Omental fat pad (tissue), 4 donors: ENCODE results near the gene SPINK4. TPM values are rescaled to one million over a fixed set of nuclear protein-coding genes. Genes with fewer than 3 reads are reported as not detected.

Source experiments
- ATAC-seq: fragments of 150-250 bp; one replicate; pipeline ENCODE4 v1.9.1; 2016; ENCODE audit warnings: mild to moderate bottlenecking, moderate library complexity; ENCODE audit not compliant: low FRiP score
- DNase-seq: peaks from one replicate; pipeline ENCODE4 v3.0.0-alpha.2; 2019; ENCODE audit warnings: low spot score
- total RNA-seq, 4 donors: library from RNA; depleted of rRNA; stranded (reverse); fragments of >200 nt; gene quantifications; one replicate each; pipeline ENCODE4 v1.1.0, GENCODE V29; 2016
- TF ChIP-seq, protein P1 (sequence below), 3 donors: fragments of 450-650 bp; IDR thresholded peaks; one replicate each; pipeline ENCODE4 v1.5.1; 2016 to 2017; ENCODE audit warnings: antibody characterized with exemption in 3 of 3, mild to moderate bottlenecking in 3 of 3, moderate library complexity in 2 of 3

Gene SPINK4
- total RNA-seq, 4 donors from 2014 or later = not detected

GRCh38 chr9:33249087-33249658 is 9.2 kb downstream of the SPINK4 start:
- ATAC-seq = no peak
- DNase-seq = no peak
- TF ChIP-seq, protein P1, sequence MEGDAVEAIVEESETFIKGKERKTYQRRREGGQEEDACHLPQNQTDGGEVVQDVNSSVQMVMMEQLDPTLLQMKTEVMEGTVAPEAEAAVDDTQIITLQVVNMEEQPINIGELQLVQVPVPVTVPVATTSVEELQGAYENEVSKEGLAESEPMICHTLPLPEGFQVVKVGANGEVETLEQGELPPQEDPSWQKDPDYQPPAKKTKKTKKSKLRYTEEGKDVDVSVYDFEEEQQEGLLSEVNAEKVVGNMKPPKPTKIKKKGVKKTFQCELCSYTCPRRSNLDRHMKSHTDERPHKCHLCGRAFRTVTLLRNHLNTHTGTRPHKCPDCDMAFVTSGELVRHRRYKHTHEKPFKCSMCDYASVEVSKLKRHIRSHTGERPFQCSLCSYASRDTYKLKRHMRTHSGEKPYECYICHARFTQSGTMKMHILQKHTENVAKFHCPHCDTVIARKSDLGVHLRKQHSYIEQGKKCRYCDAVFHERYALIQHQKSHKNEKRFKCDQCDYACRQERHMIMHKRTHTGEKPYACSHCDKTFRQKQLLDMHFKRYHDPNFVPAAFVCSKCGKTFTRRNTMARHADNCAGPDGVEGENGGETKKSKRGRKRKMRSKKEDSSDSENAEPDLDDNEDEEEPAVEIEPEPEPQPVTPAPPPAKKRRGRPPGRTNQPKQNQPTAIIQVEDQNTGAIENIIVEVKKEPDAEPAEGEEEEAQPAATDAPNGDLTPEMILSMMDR (IDR thresholded peaks at IDR 0.05) = no peak

- TF ChIP-seq, protein P1 (IDR thresholded peaks at IDR 0.05) = no peak
- DNase-seq (no peak), ATAC-seq (no peak)
Observed at GRCh38 chr9:33249983-33250382, 10.0 kb downstream of the SPINK4 start.

- no peak for DNase-seq
- TF ChIP-seq, protein P1 (IDR thresholded peaks at IDR 0.05) = no peak
- no peak for ATAC-seq
Observed at GRCh38 chr9:33250458-33250995, 10.6 kb downstream of the SPINK4 start.

DNA sequence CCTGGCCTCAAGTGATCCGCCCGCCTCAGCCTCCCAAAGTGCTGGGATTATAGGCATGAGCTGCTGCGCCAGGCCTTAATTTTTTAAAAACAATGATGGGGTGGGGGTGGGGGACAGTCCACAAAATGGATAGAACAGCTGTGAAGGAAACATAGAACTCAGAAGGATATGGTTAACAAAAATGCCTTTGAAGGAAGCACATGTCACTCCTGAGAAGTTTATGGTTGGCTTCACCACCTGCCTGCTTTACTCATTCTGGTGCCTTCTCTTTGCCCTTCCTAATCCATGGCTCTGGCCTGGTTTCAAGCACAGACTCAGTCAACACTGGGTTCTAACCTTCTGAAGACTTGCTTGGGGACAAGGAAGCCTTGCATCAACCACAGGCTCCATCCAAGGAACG is 14.2 kb downstream of the SPINK4 start:
- ATAC-seq = no peak

GRCh38 chr9:33255014-33255413 is 15.0 kb downstream of the SPINK4 start:
- TF ChIP-seq, protein P1 (IDR thresholded peaks at IDR 0.05) = no peak
- DNase-seq = no peak
- no peak for ATAC-seq

More for the DNA sequence above, 14.2 kb downstream of the SPINK4 start:
- TF ChIP-seq, protein P1 (IDR thresholded peaks at IDR 0.05) = no peak
- DNase-seq = no peak

DNA sequence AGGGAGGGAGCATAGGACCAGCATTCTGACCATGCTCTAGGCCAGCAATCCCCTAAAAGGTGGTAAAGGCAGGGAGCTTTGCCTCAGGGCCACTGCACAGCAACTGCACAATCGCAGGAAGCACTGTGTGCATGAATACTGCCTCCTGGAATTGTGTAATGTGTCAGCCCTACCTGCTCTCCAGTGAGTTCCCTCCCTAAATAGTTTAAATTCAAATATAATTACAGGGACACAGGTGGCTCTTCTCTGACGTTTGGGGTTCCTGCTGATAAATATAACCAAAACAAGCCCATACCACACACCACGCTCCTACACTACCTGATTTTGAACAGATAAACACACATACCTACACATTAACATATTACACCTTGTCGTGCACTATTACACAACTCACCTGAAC is 15.5 kb downstream of the SPINK4 start:
- no peak for ATAC-seq
- no peak for DNase-seq
- TF ChIP-seq, protein P1 (IDR thresholded peaks at IDR 0.05) = no peak

GRCh38 chr9:33256236-33256635 is 16.3 kb downstream of the SPINK4 start:
- TF ChIP-seq, protein P1 (IDR thresholded peaks at IDR 0.05) = no peak
- ATAC-seq (no peak), DNase-seq (no peak)
